Prostate gland (tissue), 2 donors: Measurements from ENCODE around the gene KANSL1.

Experiments used
- POLR2A ChIP-seq: fragments of 450-650 bp; IDR thresholded peaks from one replicate; pipeline ENCODE4 v1.6.1; 2016; ENCODE audit warnings: antibody characterized with exemption, mild to moderate bottlenecking
- POLR2AphosphoS5 ChIP-seq: sonication (generic); formaldehyde crosslinking; IDR thresholded peaks from one replicate; pipeline ENCODE4 v1.6.1; 2017; ENCODE audit warnings: antibody characterized with exemption
- TF ChIP-seq, protein P1 (sequence below), 4 experiments: fragments of 200-600 bp in 2 of 4; fragments of 450-650 bp in 2 of 4; sonication (generic) in 2 of 4; IDR thresholded peaks; 1 replicate in 3 of 4; 2 replicates in 1 of 4; pipeline ENCODE4 v1.5.1; 2016 to 2019; ENCODE audit warnings: antibody characterized with exemption in 4 of 4, mild to moderate bottlenecking in 2 of 4, moderate library complexity in 2 of 4

DNA sequence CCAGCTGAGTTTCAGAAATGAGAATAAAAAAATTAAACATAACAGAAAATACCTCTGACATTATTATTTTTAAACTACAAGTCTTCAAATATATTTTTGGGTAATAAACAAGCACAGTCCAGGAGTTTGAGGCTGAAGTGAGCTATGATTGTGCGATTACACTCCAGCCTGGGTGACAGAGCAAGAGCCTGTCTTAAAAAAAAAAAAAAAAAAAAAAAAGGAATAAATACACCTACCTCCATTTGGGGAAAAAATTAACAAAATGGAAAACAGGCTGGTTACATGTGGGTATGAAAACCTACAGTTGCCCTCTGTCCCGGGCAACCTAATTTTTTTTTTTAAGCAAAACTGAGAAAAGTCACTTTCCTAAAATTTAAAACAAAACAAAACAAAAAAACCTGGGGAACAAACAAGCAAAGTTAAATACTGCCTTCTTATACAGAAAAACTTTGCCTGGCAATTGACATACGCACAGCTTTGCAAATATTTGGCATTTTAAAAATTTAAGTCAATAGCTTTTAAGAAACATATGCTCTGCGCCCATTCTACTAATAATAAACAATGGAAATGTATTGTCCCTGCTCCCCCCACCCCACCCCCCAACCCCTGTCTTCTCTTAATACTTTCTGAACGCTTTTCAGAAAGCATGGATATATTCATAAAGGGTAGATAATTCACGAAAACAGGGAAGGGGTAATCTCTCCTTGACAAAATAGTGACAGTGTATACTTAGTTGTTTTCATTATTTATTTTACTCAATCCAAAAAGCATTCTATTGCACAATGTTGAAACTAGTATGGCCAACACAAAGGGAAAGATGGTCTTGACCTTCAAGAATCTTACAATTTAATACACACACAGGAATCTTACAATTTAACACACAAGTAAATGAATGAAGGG lies 112.9 kb downstream of the KANSL1 start:
- TF ChIP-seq, protein P1, sequence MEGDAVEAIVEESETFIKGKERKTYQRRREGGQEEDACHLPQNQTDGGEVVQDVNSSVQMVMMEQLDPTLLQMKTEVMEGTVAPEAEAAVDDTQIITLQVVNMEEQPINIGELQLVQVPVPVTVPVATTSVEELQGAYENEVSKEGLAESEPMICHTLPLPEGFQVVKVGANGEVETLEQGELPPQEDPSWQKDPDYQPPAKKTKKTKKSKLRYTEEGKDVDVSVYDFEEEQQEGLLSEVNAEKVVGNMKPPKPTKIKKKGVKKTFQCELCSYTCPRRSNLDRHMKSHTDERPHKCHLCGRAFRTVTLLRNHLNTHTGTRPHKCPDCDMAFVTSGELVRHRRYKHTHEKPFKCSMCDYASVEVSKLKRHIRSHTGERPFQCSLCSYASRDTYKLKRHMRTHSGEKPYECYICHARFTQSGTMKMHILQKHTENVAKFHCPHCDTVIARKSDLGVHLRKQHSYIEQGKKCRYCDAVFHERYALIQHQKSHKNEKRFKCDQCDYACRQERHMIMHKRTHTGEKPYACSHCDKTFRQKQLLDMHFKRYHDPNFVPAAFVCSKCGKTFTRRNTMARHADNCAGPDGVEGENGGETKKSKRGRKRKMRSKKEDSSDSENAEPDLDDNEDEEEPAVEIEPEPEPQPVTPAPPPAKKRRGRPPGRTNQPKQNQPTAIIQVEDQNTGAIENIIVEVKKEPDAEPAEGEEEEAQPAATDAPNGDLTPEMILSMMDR (IDR thresholded peaks at IDR 0.05), result no peak
- TF ChIP-seq POLR2AphosphoS5 (no peak), POLR2A (no peak)
